ENCODE measurements around the gene MMEL1.

The MMEL1 gene

GRCh38 chr1:2623571-2624337 lies 9.1 kb downstream of the MMEL1 start:
- in situ Hi-C loops (cut with MboI; ENCODE audit: low pct_unique_long_range_greater_than_20kb, low sequenced_read_pairs, unreplicated experiment): no loop called here
- no peak for TF ChIP-seq CTCF (IDR thresholded peaks at IDR 0.05; ENCODE audit: extremely low read depth, insufficient read depth, missing control alignments)
- DNase-seq (ENCODE audit: low spot score): no peak

DNA sequence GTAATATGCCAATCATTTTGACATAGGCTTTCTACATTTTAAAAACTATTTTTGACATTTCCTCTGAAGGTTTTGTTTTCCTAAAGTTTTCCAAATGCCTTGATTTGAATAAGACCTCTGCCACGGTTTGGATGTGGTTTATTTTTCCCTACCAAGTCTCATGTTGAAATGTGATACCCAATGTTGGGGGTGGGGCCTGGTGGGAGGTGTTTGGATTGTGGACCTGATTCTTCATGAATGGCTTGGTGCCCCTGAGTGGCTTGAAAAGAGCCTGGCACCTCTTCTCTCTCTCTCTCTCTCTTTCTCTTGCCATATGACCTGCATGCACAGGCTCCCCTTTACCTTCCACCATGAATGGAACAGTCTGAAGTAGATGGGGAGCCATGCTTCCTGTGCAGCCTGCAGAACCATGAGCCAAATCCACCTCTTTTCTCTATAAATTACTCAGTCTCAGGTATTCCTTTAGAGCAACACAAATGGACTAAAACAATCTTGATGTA lies 14.8 kb downstream of the MMEL1 start:
- no peak for TF ChIP-seq CTCF (IDR thresholded peaks at IDR 0.05; ENCODE audit: extremely low read depth, insufficient read depth, missing control alignments)
- DNase-seq (ENCODE audit: low spot score): no peak
- in situ Hi-C loops (cut with MboI; ENCODE audit: low pct_unique_long_range_greater_than_20kb, low sequenced_read_pairs, unreplicated experiment): no loop called here

- in situ Hi-C loops (cut with MboI; ENCODE audit: low pct_unique_long_range_greater_than_20kb, low sequenced_read_pairs, unreplicated experiment): no loop called here
- no peak for TF ChIP-seq CTCF (IDR thresholded peaks at IDR 0.05; ENCODE audit: extremely low read depth, insufficient read depth, missing control alignments)
- no peak for DNase-seq (ENCODE audit: low spot score)
Measured at GRCh38 chr1:2614145-2614544, 18.7 kb downstream of the MMEL1 start.

DNA sequence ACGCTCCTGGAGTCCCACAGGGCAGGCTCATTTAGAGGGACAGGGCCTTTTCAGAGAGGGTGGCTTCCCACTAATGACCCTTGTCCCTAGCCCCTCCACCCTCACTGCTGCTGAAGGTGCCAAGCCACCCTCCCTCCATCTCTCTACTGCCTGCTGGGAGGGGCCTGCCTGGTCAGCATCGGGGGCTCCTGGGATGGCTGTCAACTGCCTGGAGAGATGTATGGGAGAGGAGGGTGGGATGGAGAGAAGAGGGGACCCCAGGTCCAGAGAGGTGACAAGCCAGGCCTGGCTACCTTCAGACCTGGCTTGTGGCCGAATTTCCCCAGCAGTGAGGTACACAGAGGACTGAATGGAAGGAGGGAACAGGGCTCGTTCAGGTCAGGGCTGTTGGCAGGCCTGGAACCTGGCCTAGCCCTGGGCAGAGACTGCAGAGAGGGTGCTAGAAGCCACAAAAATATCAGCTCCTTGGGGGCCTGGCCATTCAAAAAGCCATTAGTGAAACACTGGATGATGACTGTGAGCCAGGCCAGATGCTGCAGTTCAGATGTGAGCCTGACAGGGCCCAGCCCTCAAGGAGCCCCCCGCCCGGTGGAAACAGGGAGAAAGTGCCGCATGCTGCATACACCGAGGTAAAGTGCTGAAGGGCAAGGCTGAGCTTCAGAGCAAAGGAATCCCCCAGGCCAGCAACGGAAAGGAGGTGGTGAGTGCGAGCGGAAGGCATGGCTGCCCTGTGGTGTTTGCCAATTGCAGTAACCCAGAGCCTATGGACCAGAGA lies 20.0 kb downstream of the MMEL1 start:
- no peak for DNase-seq (ENCODE audit: low spot score)
- no peak for TF ChIP-seq CTCF (IDR thresholded peaks at IDR 0.05; ENCODE audit: extremely low read depth, insufficient read depth, missing control alignments)
- in situ Hi-C loops (cut with MboI; ENCODE audit: low pct_unique_long_range_greater_than_20kb, low sequenced_read_pairs, unreplicated experiment): no loop called here

GRCh38 chr1:2611621-2612437 lies 21.0 kb downstream of the MMEL1 start:
- no peak for DNase-seq (ENCODE audit: low spot score)
- in situ Hi-C loops (cut with MboI; ENCODE audit: low pct_unique_long_range_greater_than_20kb, low sequenced_read_pairs, unreplicated experiment): no loop called here
- no peak for TF ChIP-seq CTCF (IDR thresholded peaks at IDR 0.05; ENCODE audit: extremely low read depth, insufficient read depth, missing control alignments)

DNA sequence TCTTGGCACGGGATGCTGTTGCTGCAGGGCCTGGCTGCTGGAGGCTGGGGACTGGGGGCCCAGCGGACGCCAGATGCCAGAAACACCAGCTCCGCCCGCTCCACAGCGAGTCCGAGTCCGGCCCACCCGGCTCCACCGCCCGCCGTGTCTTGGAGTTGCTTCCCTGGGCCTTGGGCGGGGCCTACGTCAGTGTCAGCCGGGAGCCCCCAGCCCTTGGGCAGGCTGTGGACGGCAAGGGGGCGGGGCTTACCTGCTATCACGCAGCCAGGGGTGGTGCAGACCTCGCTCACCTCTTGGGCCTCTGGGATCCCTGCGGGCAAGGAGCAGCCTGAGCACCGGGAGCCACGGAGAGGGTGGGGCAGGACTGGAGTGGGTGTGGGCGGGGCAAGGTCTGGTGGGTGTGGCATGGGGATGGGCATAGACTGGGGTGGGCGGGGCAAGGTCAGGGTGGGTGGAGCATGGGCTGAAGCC lies 21.8 kb downstream of the MMEL1 start:
- TF ChIP-seq CTCF (IDR thresholded peaks at IDR 0.05; ENCODE audit: extremely low read depth, insufficient read depth, missing control alignments): no peak
- in situ Hi-C loops (cut with MboI; ENCODE audit: low pct_unique_long_range_greater_than_20kb, low sequenced_read_pairs, unreplicated experiment): no loop called here
- DNase-seq (ENCODE audit: low spot score): no peak

Data from GM13977 (cell line).